Activated T-cell treated with anti-CD3 and anti-CD28 coated beads, Interleukin-2, amount 50 U/mL, for 1 hour (primary cell): Measurements from ENCODE around the gene CFAP97D2.

Experiments used
- DNase-seq: peaks from one replicate; pipeline ENCODE4 v3.0.0-alpha.2; 2020

Gene CFAP97D2

GRCh38 chr13:114200399-114200911, 21.4 kb downstream of the CFAP97D2 start:
- DNase-seq: no peak

GRCh38 chr13:114202581-114202980, 23.5 kb downstream of the CFAP97D2 start:
- DNase-seq: no peak

GRCh38 chr13:114203536-114203935, 24.5 kb downstream of the CFAP97D2 start:
- no peak for DNase-seq

GRCh38 chr13:114204894-114205293, 25.8 kb downstream of the CFAP97D2 start:
- no peak for DNase-seq

GRCh38 chr13:114208134-114208533, 29.1 kb downstream of the CFAP97D2 start:
- no peak for DNase-seq

- no peak for DNase-seq
These were observed 32.5 kb downstream of the CFAP97D2 start for GRCh38 chr13:114211446-114212157.

- DNase-seq: no peak
These were observed 33.1 kb downstream of the CFAP97D2 start for GRCh38 chr13:114212158-114212495.

GRCh38 chr13:114213980-114214379, 34.9 kb downstream of the CFAP97D2 start:
- no peak for DNase-seq

GRCh38 chr13:114219392-114219791, 40.3 kb downstream of the CFAP97D2 start:
- DNase-seq: no peak

- DNase-seq: no peak
These were observed 43.5 kb downstream of the CFAP97D2 start for GRCh38 chr13:114222461-114222968.

GRCh38 chr13:114224201-114224600, 45.1 kb downstream of the CFAP97D2 start:
- no peak for DNase-seq

- DNase-seq: peak; percentile 45
These were observed 46.6 kb downstream of the CFAP97D2 start for GRCh38 chr13:114225610-114226009.

GRCh38 chr13:114226088-114226487, 47.0 kb downstream of the CFAP97D2 start:
- DNase-seq: peak; percentile 52

GRCh38 chr13:114226699-114227323, 47.8 kb downstream of the CFAP97D2 start:
- DNase-seq: peak; percentile 88

GRCh38 chr13:114227528-114227927, 48.5 kb downstream of the CFAP97D2 start:
- no peak for DNase-seq

- no peak for DNase-seq
These were observed 49.1 kb downstream of the CFAP97D2 start for GRCh38 chr13:114228176-114228575.

GRCh38 chr13:114229506-114229905, 50.4 kb downstream of the CFAP97D2 start:
- no peak for DNase-seq

GRCh38 chr13:114230117-114230516, 51.1 kb downstream of the CFAP97D2 start:
- no peak for DNase-seq

- DNase-seq: no peak
These were observed 51.5 kb downstream of the CFAP97D2 start for GRCh38 chr13:114230575-114230974.

GRCh38 chr13:114231886-114232285, 52.8 kb downstream of the CFAP97D2 start:
- DNase-seq: no peak

GRCh38 chr13:114234266-114234644, 55.2 kb downstream of the CFAP97D2 start:
- no peak for DNase-seq

- DNase-seq: peak; percentile 88
These were observed 55.8 kb downstream of the CFAP97D2 start, which contains the start of gene CDC16 for GRCh38 chr13:114234645-114235421. CDC16 (plus strand) TSS chr13:114234897; CDS start chr13:114235085, 188 bp downstream.

- DNase-seq: no peak
These were observed 56.6 kb downstream of the CFAP97D2 start for GRCh38 chr13:114235697-114236096.
